Pancreas (tissue), 10 donors: ENCODE results near the gene AK2. TPM values are rescaled to one million over a fixed set of nuclear protein-coding genes. Genes with fewer than 3 reads are reported as not detected.
"Not testable (repeated sequence)": the region's sequence is repeated elsewhere in the genome, so short reads cannot be mapped to it uniquely, and the experiment has no call there.

Source experiments
- ATAC-seq, 4 donors: fragments of 200-7000 bp; cut with Tn5 transposase; one replicate each; pipeline versions ENCODE4 v1.8.0 to v1.9.1; 2020; ENCODE audit warnings: mild to moderate bottlenecking in 4 of 4, moderate library complexity in 4 of 4
- DNase-seq, 6 donors: peaks; one replicate each; pipeline ENCODE4 v3.0.0-alpha.2; 2020
- FAIRE-seq: peaks from 2 replicates; lab custom pipeline; 2012; peaks lifted over from hg19 to GRCh38; lab: Jason Lieb, UNC
- H3K27ac ChIP-seq, 4 donors: fragments of 200-600 bp; sonication (generic); 1 replicate in 3 of 4; 2 replicates in 1 of 4; pipeline versions ENCODE4 v1.5.0 to v1.8.0; 2020
- H3K27me3 ChIP-seq, 4 donors: fragments of 200-600 bp; one replicate each; pipeline ENCODE4 v1.8.0; 2021
- H3K36me3 ChIP-seq, 3 donors: fragments of 200-600 bp; sonication (generic) in 1 of 3; one replicate each; pipeline versions ENCODE4 v1.5.0 to v1.8.0; 2020 to 2021
- H3K4me1 ChIP-seq, 3 donors: fragments of 200-600 bp; one replicate each; pipeline ENCODE4 v1.8.0; 2021
- H3K4me3 ChIP-seq, 4 donors: fragments of 200-600 bp; sonication (generic) in 2 of 4; one replicate each; pipeline versions ENCODE4 v1.5.0 to v1.8.0; 2020 to 2021
- H3K9me3 ChIP-seq, 4 donors: fragments of 200-600 bp; one replicate each; pipeline ENCODE4 v1.8.0; 2021
- WGBS, 2 donors: extraction: QIAGEN DNeasy Blood & Tissue Kit; methylation state at CpG; one replicate each; pipeline ENCODE4 v1.1.7; 2013; 5-methylcytosine and 5-hydroxymethylcytosine counted together
- intact Hi-C, 3 donors: fragments of 100-400 bp; cut with DNase I; formaldehyde crosslinking; loops; one replicate each; pipeline versions ENCODE4 v1.11.1 to v1.14.2; 2022
- polyA plus RNA-seq, 2 donors: library from polyadenylated mRNA; stranded (reverse); fragments of 200-250 nt; gene quantifications; one replicate each; pipeline ENCODE4 v1.2.3, GENCODE V29; 2013
- total RNA-seq, 6 donors: library from RNA; stranded (reverse); fragmentation: NEBNext Ultra II Directional in 4 of 6; extraction: Animal tissue kit (Norgen Biotek cat#: 25700) in 4 of 6; gene quantifications; one replicate each; pipeline versions ENCODE4 v1.2.1 to v1.2.4, GENCODE V29; 2021 to 2023
- TF ChIP-seq, protein P1 (sequence below), 4 donors: fragments of 200-600 bp; sonication (generic) in 3 of 4; IDR thresholded peaks; one replicate each; pipeline versions ENCODE4 v1.5.0 to v1.8.0; 2021; ENCODE audit warnings: antibody characterized with exemption in 4 of 4
- donor health status: healthy with polysubstance abuse.
- donor health status: DM: no; HTN: no; CAD: no; lungs with moderate emphysema.
- donor health status: DM: no; HTN: no; CAD: no.
- donor health status: control.
- donor health status: control.
- donor health status: Bipolar disorder and iron deficiency.
- donor health status: DM: yes; HTN: yes; CAD: no.
- donor health status: DM: no; HTN: no; CAD: no.
- donor health status: DM: no; HTN: no; CAD: no.
- donor health status: DM: yes; HTN: yes; CAD: no.

Gene AK2
- total and polyA plus RNA-seq, 8 donors = 40.5 to 78.7 (median 61.4) TPM

DNA sequence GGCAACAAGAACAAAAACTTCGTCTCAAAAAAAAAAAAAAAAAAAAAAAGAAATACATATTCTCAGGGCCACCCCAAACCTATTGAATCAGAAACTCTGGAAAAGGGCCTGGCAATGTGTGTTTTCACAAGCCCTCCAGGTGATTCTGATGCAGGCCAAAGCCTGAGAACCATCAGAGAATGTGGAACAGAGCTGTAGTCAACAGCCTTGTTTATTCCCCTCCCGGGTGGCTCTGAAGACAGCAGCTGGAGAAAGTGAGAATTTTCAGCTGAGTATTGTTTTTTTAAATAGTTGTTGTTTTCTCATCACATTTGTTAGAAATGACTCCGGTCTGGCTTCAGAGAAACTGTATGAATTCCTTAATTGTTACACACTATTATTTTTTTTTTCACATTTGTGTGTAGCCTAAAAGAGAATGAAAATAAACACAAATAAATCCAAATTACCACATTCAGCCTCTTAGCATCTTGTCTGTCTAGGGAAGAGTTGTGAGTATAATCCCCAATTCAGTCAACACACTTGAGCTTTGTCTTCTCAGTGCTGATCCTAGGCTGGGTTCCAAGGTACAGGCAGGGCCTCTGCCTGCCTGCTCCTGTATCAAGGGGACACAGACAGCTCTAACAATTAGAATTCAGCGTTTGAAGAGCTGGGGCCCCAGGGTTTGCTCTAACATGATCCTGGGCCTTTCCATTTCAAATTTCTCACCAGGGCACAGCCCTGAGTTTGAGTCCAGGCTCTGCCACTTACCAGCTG, 37.7 kb upstream of the AK2 start:
- FAIRE-seq = no peak
- intact Hi-C loops = no loop called here
- Histone ChIP-seq H3K27me3 (no peaks in the 10 kb centered on the region), H3K4me1 (no peaks in the 10 kb centered on the region), H3K4me3 (no peak overlapping the region), H3K36me3 (no peaks in the 10 kb centered on the region), H3K27ac (no peak overlapping the region), H3K9me3 (no peaks in the 10 kb centered on the region)
- no peak for DNase-seq
- 65 to 67% methylated on average over 4 of the region's 4 CpGs for WGBS, 2 donors
- TF ChIP-seq, protein P1, sequence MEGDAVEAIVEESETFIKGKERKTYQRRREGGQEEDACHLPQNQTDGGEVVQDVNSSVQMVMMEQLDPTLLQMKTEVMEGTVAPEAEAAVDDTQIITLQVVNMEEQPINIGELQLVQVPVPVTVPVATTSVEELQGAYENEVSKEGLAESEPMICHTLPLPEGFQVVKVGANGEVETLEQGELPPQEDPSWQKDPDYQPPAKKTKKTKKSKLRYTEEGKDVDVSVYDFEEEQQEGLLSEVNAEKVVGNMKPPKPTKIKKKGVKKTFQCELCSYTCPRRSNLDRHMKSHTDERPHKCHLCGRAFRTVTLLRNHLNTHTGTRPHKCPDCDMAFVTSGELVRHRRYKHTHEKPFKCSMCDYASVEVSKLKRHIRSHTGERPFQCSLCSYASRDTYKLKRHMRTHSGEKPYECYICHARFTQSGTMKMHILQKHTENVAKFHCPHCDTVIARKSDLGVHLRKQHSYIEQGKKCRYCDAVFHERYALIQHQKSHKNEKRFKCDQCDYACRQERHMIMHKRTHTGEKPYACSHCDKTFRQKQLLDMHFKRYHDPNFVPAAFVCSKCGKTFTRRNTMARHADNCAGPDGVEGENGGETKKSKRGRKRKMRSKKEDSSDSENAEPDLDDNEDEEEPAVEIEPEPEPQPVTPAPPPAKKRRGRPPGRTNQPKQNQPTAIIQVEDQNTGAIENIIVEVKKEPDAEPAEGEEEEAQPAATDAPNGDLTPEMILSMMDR (IDR thresholded peaks at IDR 0.05) = no peak
- no peak for ATAC-seq

DNA sequence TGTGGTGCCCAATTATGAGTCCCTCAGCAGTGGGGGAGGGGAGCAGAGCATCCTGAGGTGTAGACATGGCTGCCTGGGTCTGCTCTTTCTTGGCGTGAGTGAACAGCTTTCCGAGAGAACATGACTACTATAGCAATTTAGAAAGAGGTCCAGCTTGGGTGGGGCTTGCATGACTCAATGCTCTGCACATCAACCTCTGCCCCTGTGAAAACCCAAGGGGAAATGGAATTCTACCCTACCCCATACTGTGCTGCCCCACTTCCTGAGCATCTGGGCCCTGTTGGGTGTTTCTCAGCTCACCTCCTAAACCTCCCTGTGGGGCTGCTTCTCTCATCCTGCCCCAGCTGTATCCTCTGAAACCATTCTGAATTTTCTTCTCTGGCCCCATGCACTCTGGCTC, 36.0 kb upstream of the AK2 start:
- H3K4me1 ChIP-seq = no peaks in the 10 kb centered on the region
- no peaks in the 10 kb centered on the region for H3K9me3 ChIP-seq
- ATAC-seq (no peak), FAIRE-seq (no peak), DNase-seq (no peak)
- WGBS, 2 donors = 78 to 85% methylated on average over 2 of the region's 2 CpGs
- intact Hi-C loops = no loop called here
- no peaks in the 10 kb centered on the region for H3K27me3 ChIP-seq
- H3K27ac ChIP-seq = no peak overlapping the region
- TF ChIP-seq, protein P1 (IDR thresholded peaks at IDR 0.05) = no peak
- H3K4me3 ChIP-seq = no peak overlapping the region
- H3K36me3 ChIP-seq = no peaks in the 10 kb centered on the region

DNA sequence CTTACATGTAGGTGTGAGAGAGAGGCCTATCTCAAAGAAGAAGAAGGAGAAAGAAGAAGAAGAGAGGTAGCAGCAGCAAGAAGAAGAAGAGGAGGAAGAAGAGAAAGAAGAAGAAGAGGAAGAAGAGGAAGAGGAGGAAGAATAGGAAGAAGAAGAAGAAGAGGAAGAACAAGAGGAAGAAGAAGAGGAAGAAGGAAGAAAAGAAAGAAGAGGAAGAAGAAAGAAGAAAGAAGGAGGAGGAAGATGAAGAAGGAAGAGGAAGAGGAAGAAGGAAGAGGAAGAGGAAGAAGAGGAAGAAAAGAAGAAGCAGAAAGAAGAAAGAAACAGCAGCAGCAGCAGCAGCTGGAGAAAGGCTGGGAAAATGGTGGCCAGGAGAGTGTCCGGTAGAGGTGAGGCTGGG, 33.9 kb upstream of the AK2 start:
- Histone ChIP-seq H3K4me3 (no peak overlapping the region), H3K27me3 (no peaks in the 10 kb centered on the region), H3K9me3 (no peaks in the 10 kb centered on the region), H3K36me3 (no peaks in the 10 kb centered on the region), H3K4me1 (no peaks in the 10 kb centered on the region), H3K27ac (no peak overlapping the region)
- WGBS, 2 donors = 94 to 100% methylated on average over 1 of the region's 1 CpG
- intact Hi-C loops = no loop called here
- ATAC-seq = no peak
- no peak for DNase-seq
- TF ChIP-seq, protein P1 (IDR thresholded peaks at IDR 0.05) = no peak
- no peak for FAIRE-seq

DNA sequence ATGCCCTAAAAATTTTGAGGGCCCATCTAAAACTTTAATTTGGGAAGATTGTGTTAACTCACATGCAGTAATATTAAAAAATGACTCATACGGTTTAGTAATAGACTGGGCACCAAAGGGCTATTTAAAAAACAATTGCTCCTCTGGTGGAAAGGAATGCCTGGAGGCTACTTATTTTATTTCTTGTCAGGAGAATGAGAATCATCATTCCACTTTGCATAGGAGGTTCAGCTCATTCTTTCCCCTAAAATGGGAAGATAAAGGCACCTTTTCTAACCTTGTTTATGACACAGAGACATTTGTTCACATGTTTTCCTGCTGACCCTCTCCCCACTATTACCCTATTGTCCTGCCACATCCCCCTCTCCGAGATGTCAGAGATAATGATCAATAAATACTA, 31.4 kb upstream of the AK2 start:
- H3K4me3 ChIP-seq, H3K4me1 ChIP-seq, FAIRE-seq, H3K27ac ChIP-seq, intact Hi-C loops, H3K36me3 ChIP-seq, H3K27me3 ChIP-seq, ATAC-seq, H3K9me3 ChIP-seq, DNase-seq: not testable (repeated sequence)
- 22 to 28% methylated on average over 2 of the region's 2 CpGs for WGBS, 2 donors

DNA sequence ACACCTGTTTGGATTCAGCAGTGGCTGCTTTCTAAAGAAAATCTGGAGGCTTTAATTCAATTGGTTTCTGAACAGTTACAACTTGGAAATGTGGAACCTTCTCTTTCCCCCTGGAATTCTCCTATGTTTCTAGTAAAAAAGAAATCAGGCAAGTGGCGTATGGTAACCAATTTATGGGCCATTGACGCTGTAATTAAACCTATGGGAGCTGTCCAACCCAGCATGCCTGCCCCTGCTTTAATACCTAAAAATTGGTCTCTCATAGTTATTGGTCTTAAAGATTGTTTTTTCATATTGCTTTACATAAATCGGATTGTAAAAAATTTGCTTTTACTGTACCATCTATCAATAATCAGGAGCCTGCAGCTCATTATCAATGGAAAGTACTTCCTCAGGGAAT, 29.8 kb upstream of the AK2 start:
- ATAC-seq, H3K27ac ChIP-seq, H3K36me3 ChIP-seq, H3K9me3 ChIP-seq, H3K4me3 ChIP-seq, intact Hi-C loops, DNase-seq, FAIRE-seq, H3K4me1 ChIP-seq, H3K27me3 ChIP-seq: not testable (repeated sequence)
- WGBS, 2 donors = 88 to 91% methylated on average over 3 of the region's 3 CpGs

DNA sequence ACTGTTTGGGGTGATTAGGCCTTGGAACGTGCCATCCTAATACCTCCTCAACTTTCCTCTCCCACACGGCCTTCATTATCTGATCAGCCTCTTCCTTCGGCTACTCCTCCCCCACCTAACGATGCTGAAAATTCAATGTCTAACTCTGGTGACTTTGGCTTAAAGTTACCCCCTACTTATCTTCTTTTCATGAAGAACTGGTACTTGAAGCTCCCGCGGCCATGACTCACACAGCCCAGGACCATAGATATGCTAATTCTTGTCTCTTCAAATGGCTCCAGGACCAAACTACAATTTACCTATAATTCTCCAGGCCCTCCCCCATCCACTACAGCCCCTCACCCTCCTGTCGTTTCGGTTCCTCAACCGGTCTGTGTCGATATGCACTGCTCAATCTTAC, 28.6 kb upstream of the AK2 start:
- Histone ChIP-seq H3K27ac (no peak overlapping the region), H3K9me3 (no peaks in the 10 kb centered on the region), H3K27me3 (no peaks in the 10 kb centered on the region), H3K4me3 (no peak overlapping the region), H3K4me1 (no peaks in the 10 kb centered on the region), H3K36me3 (no peaks in the 10 kb centered on the region)
- TF ChIP-seq, protein P1 (IDR thresholded peaks at IDR 0.05) = no peak
- no peak for ATAC-seq
- intact Hi-C loops = no loop called here
- FAIRE-seq = no peak
- no peak for DNase-seq
- 79 to 86% methylated on average over 10 of the region's 10 CpGs for WGBS, 2 donors

DNA sequence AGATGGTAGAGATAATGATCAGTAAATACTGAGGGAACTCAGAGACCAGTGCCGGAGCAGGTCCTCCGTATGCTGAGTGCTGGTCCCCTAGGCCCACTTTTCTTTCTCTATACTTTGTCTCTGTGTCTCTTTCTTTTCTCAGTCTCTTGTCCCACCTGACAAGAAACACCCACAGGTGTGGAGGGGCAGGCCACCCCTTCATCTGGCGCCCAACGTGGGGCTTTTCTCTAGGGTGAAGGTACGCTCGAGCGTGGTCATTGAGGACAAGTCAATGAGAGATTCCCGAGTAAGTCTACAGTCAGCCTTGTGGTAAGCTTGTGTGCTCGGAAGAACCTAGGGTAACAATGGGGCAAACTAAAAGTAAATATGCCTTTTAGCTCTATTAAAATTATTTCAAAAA, 27.6 kb upstream of the AK2 start:
- H3K9me3 ChIP-seq, FAIRE-seq, H3K4me3 ChIP-seq, ATAC-seq, H3K27ac ChIP-seq, H3K4me1 ChIP-seq, intact Hi-C loops, H3K27me3 ChIP-seq, H3K36me3 ChIP-seq, DNase-seq: not testable (repeated sequence)
- WGBS, 2 donors = 85 to 87% methylated on average over 9 of the region's 9 CpGs
